HG02759 (cell line): ENCODE results near the gene MRTFB.

Experiments used
- ATAC-seq: cut with Tn5 transposase; IDR thresholded peaks from one replicate; pipeline ENCODE4 v1.9.1; 2021; ENCODE audit warnings: mild to moderate bottlenecking, moderate library complexity; ENCODE audit not compliant: unreplicated experiment

The MRTFB gene

DNA sequence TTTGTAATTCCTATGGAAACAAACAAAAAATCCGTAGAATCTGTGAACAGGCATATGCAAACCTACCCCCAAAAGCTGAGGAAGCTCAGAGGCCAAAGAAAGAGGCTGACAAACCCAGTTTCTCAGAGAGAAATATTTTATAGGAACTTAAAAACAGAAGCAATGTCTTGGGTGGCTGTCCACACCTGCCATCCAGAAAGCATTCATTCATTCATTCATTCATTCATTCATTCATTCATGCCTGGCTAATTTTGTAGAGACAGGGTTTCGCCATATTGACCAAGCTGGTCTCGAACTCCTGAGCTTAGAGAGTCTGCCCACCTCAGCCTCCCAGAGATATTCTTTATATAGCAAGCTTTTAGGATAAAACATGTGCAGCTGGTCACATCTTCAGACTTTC lies 154.3 kb downstream of the MRTFB start:
- no peak for ATAC-seq

DNA sequence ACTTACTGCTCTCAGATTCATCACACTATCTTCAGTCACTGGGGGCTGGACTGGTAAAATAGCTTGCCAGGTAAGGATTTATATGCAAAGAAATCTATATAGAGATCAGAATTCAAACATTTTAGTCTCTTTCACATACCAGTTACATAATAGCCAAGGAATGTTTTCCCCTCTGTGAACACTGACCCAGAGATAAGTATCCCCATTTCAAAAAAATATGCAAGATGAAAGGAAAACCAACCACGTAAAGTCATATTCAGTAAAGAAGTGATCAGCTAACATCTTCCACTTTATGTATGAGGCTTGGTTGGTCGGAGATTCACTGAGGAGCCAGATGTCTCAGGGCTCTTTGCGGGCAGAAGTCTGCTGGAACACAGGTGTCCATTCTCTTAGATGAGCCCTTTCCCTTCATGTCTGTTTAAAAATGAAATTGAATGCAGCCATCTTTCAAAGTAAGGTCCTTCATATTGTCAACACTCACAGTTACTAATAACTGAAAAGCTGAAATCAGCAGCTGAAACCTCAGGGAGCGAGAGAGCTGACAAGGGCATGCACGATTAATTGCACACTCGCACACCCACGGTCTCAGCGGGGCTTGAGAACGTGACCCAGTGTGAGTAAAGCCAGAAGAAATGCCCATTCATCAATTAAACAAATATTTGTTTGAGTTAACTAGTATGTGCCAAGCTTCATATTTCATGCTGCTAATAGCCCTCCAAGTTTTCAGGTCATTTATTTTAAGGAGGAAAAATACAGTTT lies 161.2 kb downstream of the MRTFB start:
- no peak for ATAC-seq

DNA sequence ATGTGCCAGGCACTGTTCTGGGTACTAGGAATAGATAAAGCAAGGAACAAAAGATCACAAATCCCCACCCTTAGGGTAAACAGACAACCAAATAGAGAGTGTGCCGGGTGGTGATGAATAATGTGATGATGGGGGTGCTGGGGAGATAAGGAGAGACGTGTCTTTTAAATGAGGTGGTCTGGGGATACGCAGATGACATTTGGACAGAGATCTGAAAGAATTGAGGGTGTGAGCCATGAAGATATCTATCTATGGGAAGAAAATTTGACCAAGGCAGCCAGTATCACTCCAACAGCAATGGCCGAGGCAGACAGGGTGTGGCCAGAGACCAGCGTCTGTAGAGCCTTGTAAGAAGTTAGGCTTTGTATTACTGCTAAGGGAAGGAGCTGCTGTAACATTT lies 165.3 kb downstream of the MRTFB start:
- ATAC-seq, result no peak

DNA sequence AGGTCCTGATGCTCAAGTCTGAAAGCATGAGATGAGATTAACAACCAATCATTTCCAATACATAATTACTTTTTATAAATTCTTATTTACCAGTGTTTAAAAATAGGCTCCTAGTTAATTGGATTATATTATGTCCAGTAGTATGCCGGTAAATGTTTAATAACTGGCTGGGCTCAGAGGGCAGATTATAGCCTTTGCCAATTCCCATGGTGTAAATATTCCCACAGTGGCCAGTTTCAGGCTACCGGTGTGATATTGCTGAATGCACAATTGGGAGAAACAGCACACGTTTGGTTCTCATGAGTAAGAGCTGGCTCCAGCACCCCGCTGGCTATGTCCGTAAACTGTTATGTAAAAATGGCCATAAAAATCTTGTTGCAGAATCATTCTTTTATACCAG lies 167.6 kb downstream of the MRTFB start:
- ATAC-seq, result no peak

DNA sequence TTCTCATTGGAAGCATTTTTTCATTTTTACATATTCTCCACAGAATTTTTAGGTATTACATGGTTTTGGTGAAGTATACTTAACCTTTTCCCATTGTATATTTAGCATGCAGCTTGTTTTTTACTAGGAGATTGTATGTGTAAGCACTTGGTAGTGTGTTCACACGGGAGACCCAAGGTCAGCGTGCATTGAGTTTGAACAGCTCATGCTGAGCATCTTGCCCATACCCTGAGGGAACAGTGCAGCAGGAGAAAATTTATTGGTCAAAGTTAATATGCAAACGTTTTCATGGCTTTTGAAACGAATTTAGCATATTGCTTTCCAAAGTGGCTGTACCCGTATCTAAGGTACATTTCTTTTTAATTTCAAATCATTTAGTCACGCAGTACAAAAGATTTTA lies 168.7 kb downstream of the MRTFB start:
- no peak for ATAC-seq

DNA sequence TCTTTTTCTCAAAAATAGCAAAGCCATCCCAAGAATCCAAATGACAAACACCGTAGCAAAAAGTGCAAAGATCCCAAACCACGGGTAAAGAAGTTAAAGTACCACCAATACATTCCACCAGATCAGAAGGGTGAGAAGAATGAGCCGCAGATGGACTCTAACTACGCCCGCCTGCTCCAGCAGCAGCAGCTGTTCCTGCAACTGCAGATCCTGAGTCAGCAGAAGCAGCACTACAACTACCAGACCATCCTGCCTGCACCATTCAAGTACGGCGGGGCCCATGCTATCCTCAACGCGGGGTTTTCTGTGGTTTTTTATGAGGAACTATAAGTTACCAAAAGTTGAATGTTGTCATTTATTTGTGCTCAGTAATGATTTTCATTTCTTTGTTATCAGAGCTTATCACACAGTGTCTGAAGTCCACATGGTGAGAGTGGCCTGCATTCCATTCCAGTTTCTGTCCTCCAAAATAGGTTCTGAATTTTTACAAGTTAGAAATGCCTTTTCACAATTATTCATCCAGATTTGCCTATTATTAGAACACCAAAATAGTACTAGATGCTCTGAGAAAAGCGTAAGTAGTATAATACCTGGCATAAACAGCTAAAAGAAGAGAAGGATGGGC lies 169.2 kb downstream of the MRTFB start:
- ATAC-seq, result no peak

DNA sequence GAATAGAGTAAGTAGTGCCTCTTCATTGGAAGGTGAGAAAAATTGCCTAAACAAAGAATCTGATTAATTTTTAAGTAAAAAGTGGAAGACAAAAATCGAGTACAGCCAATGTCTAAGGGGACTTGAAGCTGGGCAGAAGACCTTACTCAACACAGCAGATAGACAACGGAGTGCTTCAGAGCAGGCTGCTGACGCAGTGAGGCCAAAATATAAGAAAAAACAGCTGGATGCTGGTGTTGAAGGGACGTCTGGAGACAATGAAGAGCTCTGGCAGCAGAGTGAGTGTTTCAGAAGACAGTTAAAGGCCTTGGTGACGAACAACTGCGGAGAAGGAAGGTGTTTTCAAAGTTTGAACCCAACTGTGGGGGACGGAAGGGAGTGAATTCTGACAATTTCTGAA lies 169.8 kb downstream of the MRTFB start:
- ATAC-seq, result no peak

DNA sequence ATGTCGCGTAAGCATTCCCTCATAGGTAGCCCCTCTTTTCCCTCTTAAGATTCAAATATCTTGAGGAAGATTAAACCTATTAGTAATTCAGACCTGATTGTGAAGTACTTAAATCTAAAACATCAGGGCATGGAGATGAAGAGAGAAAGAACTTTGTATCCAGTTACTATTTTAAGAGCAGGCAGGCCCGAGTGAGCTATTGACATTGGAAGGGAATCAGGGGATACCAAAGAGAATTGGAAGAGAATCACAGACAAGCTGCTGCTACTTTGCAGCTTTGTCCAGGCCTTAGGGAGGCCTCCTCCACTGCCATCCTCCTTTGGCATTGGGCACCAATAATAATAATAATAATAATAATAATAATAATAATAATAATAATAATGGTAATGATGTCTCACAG lies 170.5 kb downstream of the MRTFB start:
- ATAC-seq, result no peak

DNA sequence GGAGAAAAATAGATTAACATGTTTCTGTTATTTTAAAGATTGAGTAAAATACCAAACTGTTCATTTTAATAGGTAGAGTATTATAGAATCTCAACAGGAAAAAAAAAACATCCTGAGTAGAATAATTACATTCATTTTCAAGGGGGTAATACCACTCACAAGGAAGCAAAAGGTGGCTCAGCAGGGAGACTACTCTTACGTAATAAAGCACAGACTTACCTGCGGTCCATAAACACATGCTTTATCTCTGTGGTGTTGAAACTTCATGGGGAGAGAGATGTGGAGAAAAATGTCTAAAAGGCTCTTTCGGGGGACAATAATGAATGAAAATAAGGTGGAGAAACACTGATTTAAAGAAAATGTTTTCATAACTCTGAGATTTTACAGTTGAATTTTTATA lies 171.7 kb downstream of the MRTFB start:
- no peak for ATAC-seq

DNA sequence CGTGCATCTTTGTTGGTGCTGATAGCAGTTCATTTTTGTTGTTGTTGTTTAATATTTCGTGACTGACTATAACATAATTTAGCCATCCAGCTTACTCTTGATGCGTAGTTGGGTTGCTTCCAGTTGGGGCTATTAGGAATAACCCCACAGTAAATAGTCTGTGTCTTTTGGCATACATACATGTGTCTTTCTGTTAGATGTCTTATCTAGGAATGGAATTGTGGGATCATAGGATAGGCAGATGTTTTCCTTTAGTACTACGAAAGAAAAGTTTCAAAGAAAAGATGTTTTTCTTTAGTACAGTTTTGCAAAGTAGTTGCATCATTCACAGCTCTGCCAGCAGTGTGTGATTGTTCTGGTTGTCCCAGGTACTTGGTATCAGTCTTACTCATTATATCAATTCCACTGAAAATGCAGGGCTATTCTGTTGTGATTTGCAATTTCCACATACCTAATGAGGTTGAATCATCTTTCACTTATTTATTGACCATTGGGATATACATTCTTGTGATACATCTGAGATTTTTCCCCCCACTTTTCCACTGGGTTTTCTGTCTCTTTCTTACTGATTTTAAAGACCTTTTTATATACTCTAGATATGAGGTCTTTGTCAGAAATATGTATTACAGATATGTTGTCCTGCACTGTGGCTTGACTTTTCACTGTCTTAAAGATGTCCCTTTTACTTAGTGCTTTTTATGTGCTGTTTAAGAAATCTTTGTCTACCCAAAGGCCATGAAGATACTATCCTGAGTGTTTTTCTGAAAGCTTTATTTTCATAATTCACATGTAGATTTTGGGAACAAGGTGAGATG lies 173.3 kb downstream of the MRTFB start:
- ATAC-seq, result no peak

DNA sequence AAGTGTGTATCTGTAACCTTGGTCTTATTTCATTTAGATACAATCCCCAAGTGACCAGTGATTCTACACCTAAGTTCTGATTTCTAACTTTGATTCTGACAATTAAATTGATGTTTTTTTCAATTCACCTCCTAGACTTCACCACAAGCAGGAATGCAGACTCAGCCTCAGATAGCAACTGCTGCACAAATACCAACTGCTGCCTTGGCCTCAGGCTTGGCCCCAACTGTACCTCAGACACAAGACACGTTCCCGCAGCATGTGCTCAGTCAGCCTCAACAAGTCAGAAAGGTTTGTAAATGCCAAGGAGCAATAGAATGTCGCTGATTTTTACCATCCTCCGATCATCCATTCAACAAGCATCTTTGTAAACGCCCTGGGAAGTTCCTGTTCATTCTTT lies 177.7 kb downstream of the MRTFB start:
- ATAC-seq, result no peak

DNA sequence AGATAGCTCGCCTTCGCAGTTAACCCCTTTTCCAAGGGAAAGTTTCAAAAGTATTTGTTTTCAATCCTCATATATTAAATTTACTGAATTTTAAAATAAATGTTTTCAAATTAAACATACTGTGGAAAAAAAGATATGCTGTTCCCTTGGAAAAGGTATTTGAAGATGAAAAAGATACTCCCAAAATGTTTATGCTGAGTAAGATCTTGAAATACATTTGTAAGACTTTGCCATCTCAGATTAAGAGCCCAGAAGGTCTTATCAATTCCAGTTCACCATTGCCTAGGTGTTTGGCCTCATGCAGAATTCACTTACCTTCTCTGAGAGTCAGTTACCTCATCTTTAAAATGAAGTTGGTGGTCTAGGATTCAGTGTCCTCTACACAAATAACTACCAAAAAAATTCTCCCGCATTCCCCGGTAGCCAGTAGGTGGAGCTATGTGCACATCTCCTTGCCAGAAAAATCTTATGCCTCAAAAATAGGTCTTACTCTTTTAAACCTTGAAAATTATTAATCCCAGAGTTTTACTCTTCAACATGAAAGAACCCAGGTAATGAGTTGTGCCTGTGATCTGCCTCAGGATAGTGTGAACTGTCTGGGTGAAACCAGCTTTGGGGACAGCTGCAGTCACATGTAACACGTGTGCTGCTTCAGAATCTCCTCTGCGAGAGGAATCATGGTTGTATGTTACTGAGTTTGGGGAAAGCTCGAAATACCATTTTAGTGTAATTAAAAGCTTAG lies 178.3 kb downstream of the MRTFB start:
- ATAC-seq, result no peak

DNA sequence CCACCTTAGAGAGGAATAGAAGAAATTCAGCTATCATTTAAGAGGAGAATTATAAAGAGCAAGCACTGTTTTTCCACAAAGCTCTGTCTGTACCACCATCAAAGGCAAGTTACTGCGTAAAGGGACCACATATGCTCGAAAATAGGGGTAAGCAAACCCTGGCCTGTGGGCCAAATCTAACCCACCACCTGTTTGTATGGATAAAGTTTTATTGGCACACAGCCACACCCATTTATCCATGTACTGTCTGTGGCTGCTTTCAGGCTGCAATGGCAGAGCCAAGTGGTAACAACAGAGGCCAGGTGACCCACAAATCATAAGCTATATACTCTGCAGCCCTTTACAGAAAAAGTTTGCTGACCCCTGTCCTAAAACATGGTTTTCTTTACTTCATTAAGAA lies 180.3 kb downstream of the MRTFB start:
- ATAC-seq, result no peak

DNA sequence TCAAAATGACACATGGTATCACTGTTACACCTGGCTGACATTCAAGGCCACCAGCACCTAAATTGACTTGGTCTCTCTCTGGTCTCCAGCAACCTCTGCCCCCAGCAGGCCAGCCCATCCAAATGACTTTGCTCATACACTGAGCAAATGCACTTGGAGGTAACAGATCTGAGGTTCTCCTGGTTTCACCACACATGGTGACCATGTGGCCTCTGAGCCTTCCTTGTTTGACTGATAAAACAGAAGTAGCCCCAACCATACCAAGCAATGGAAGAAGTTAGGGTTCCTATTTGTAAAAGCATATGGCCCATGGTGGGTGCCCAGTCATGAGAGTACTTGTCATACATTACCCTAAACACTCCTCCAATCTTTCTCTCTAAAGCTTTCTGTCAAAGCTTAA lies 181.7 kb downstream of the MRTFB start:
- ATAC-seq, result no peak

DNA sequence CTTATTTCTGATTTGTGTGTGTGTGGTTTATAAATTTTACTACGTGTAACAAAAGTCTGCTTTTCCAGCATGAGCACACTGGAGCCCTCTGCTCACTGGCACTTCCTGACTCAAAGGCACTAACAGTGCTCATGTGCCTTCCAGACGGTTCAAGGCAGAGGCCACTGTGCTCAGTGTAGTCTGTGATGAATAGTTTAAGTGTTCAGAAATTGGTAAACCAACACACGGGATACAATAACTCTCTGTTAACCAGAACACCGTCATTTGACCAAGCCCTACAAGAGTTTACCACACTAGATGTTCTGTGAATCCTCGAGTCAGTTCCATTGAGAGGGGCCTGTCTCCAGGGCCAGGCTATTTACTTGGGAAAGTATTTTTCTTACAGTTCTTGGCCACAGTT lies 191.9 kb downstream of the MRTFB start:
- ATAC-seq, result no peak

DNA sequence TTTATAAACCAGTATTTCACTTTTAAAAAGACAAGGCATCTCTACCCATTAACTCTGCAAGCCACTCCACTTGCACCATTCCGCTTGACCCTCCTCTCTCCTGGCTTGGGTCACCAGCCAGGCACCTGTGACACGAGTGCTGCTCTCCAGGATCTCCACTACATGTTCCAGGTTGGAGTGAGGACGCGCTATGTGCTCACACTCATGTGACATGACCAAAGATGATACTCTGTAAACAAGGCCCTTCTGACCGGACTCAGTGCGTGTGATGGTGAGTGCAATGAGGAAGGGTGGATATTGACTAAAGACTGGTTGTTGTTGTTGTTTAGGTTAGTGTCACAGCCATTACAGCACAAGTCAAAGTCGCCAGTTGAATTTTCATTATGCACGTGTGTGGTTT lies 192.7 kb downstream of the MRTFB start:
- no peak for ATAC-seq

DNA sequence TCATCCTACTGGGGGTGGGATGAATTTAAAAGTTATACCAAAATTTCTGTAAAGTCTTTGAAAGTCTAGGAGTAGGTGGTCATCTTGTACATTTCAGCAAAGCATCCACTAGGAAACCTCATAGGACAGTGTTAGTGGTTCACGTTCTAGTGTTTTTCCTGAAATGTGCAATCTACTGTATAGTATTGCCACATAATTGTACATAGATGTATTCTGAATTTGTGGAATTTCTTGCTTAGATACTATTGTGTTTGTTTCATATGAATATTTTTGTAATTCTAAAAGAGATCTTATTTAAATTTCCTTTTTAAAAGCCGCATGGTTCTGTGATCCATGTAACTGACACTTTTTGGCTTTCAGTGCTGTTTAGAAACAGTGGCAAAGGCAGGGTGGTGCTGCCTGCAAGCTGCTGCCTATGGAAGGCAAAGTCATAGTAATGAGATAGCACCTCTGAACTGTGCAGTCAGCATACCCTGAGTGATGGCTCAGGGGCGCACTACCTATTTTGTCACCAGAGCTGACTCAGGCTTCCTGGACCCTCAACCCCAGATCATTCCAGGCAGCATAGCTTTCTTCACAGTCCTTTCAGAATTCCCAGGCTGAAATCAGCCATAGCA lies 193.3 kb downstream of the MRTFB start:
- no peak for ATAC-seq

DNA sequence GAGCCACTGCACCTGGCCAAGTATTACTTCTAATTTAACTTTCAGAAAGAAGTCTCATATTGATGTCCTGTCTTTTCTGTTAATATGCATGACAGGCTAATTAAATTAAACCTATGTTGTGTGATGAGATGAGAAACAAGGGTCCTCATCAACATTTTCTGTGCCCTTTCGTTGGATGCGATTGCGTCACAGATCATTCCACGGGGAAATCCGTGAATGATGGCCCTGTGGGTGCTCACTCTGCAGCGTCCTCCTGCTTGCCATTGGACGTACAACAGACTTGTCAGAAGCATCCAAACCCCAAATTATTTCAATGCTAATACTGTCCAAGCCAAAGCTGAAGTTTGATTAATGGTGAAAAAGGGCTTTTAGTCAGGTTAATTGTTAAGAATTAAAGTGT lies 197.0 kb downstream of the MRTFB start:
- ATAC-seq, result no peak

DNA sequence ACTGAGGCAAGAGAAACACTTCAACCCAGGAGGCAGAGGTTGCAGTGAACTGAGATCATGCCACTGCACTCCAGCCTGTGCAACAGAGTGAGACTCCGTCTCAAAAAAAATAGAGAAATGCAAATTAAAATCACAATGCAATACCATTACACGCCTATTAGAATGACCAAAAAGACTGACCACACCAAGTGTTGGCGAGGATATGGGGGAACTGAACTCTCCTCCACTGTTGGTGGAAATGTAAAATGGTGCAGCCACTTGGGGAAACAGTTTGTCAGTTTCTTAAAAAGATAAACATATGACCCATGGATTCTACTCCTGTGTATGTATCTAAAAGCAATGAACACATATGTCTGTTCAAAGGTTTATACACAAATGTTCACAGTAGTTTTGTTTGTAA lies 204.8 kb downstream of the MRTFB start:
- ATAC-seq, result no peak

DNA sequence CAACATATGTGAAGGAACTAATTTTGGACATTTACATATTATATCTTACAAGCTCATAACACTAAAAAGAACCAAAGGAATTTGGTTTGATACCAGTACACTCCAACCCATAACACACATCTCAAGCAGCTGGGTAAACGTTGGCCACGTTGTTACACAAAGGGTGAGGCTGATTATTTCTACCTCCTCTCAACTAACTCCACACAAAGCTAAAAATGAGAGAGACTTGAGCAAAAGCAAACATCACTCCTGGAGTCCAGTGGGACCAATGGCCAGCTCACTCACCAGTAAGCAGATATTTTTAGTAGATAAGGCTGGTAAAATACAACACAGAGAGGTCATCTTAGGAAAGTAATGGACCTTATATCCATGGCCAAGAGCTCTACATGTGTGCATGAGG lies 207.6 kb downstream of the MRTFB start:
- ATAC-seq, result no peak

DNA sequence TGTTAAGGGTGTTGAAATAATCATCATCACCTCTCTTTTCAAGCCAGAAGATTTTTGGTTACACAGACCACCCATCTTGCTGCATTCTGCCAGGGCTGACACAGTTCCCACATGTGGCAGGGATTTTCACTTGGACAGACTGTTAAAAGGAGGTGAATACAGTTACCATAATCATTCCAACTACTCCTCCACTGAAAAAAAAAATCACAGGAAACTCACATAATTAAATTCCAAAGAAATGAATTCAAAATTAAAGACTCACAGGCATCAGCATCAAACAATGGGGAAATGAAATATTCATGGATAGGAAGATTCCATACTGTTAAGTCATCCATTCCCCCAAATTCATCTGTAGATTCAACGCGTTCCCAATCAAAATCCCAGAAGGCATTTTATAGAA lies 209.4 kb downstream of the MRTFB start:
- no peak for ATAC-seq
